RWPE1 (cell line): ENCODE measurements around the gene NODAL.
A peak's percentile ranks its signal among the peaks of the same experiment; 100 is the strongest.

Source experiments
- CTCF ChIA-PET: fragments of 350-600 bp; sonication (Branson Sonifier 250); formaldehyde crosslinking; extraction: SDS; loops from one replicate; lab custom pipeline; 2021; lab: Yijun Ruan, JAX
- POLR2A ChIA-PET: fragments of 400-600 bp; formaldehyde crosslinking; extraction: SDS; loops from one replicate; lab custom pipeline; 2020; ENCODE audit warnings: antibody characterized with exemption; ENCODE audit not compliant: low non-redundant PET; lab: Yijun Ruan, JAX
- DNase-seq: peaks from one replicate; pipeline ENCODE4 v3.0.0; 2012; ENCODE audit warnings: low spot score
- H3K27ac ChIP-seq: fragments of 450-650 bp; 2 replicates; pipeline ENCODE4 v1.5.1; 2017
- CTCF ChIP-seq: fragments of 450-650 bp; conservative IDR thresholded peaks from 2 replicates; pipeline ENCODE4 v1.5.1; 2017; ENCODE audit warnings: low read depth, mild to moderate bottlenecking

NODAL gene

GRCh38 chr10:70417568-70417967 is 23.9 kb downstream of the NODAL start:
- no peak for DNase-seq
- CTCF ChIA-PET = interaction anchor here (0.5 kb wide), 1 partner anchor 304 kb away, joined by 3 read pairs; no protein-coding TSS in a partner anchor
- no peak overlapping the region for H3K27ac ChIP-seq
- no peak for TF ChIP-seq CTCF
- POLR2A ChIA-PET = interaction anchor here (0.6 kb wide), 1 partner anchor 39 kb away, joined by 7 read pairs; no protein-coding TSS in a partner anchor

- no peak overlapping the region for H3K27ac ChIP-seq
- TF ChIP-seq CTCF = no peak
- ChIA-PET POLR2A (no interaction called here), CTCF (no interaction called here)
- no peak for DNase-seq
Observed at GRCh38 chr10:70412356-70412755, 29.1 kb downstream of the NODAL start.

GRCh38 chr10:70410608-70411007 is 30.9 kb downstream of the NODAL start:
- DNase-seq = no peak
- TF ChIP-seq CTCF = no peak
- POLR2A ChIA-PET = no interaction called here
- CTCF ChIA-PET = interaction anchor here (0.6 kb wide), 1 partner anchor 150 kb away, joined by 4 read pairs; no protein-coding TSS in a partner anchor
- no peak overlapping the region for H3K27ac ChIP-seq

GRCh38 chr10:70409772-70410171 is 31.7 kb downstream of the NODAL start:
- H3K27ac ChIP-seq = no peak overlapping the region
- no peak for TF ChIP-seq CTCF
- CTCF ChIA-PET = interaction anchor here (0.6 kb wide), 2 partner anchors 16 to 151 kb away, joined by 4 read pairs; no protein-coding TSS in a partner anchor
- no peak for DNase-seq
- POLR2A ChIA-PET = no interaction called here

- POLR2A ChIA-PET = no interaction called here
- peak; percentile 86 for DNase-seq
- TF ChIP-seq CTCF = no peak
- CTCF ChIA-PET = interaction anchor here (0.7 to 1.4 kb wide), 3 partner anchors 16 to 40 kb away, joined by 3 to 4 read pairs (median 4); no protein-coding TSS in a partner anchor
- peak overlapping the region; percentile 95 for H3K27ac ChIP-seq
Observed at GRCh38 chr10:70405037-70405824, 36.2 kb downstream of the NODAL start.

- ChIA-PET POLR2A (no interaction called here), CTCF (interaction anchor here (0.7 to 1.4 kb wide), 3 partner anchors 15 to 40 kb away, joined by 3 to 4 read pairs (median 4); no protein-coding TSS in a partner anchor)
- peak overlapping the region; percentile 95 for H3K27ac ChIP-seq
- no peak for TF ChIP-seq CTCF
- DNase-seq = no peak
Observed at GRCh38 chr10:70404787-70405036, 36.8 kb downstream of the NODAL start.
